BE2C (cell line): ENCODE data around the gene PPFIA4.

Experiments used
- DNase-seq: peaks from one replicate; pipeline ENCODE4 v3.0.0-alpha.2; 2020
- H3K27me3 ChIP-seq: fragments of 250-450 bp; sonication (Bioruptor Pico); 2 replicates; pipeline ENCODE4 v1.5.1; 2020; ENCODE audit warnings: mild to moderate bottlenecking
- H3K36me3 ChIP-seq: fragments of 250-450 bp; sonication (Bioruptor Pico); 2 replicates; pipeline ENCODE4 v1.5.1; 2020; ENCODE audit warnings: mild to moderate bottlenecking
- H3K4me1 ChIP-seq: fragments of 250-450 bp; sonication (Bioruptor Pico); 2 replicates; pipeline ENCODE4 v1.5.1; 2020
- H3K4me3 ChIP-seq: 2 replicates; pipeline ENCODE4 v1.5.1; 2011; ENCODE audit warnings: low read depth, low read length
- H3K9me3 ChIP-seq: fragments of 250-450 bp; sonication (Bioruptor Pico); 2 replicates; pipeline ENCODE4 v1.5.1; 2020
- TF ChIP-seq, protein P1 (sequence below): IDR thresholded peaks from 2 replicates; pipeline ENCODE4 v1.5.1; 2012; ENCODE audit warnings: mild to moderate bottlenecking, low read depth, low read length

The PPFIA4 gene

GRCh38 chr1:203056516-203056915 lies 30.2 kb downstream of the PPFIA4 start:
- no peaks in the 10 kb centered on the region for H3K27me3 ChIP-seq
- TF ChIP-seq, protein P1, sequence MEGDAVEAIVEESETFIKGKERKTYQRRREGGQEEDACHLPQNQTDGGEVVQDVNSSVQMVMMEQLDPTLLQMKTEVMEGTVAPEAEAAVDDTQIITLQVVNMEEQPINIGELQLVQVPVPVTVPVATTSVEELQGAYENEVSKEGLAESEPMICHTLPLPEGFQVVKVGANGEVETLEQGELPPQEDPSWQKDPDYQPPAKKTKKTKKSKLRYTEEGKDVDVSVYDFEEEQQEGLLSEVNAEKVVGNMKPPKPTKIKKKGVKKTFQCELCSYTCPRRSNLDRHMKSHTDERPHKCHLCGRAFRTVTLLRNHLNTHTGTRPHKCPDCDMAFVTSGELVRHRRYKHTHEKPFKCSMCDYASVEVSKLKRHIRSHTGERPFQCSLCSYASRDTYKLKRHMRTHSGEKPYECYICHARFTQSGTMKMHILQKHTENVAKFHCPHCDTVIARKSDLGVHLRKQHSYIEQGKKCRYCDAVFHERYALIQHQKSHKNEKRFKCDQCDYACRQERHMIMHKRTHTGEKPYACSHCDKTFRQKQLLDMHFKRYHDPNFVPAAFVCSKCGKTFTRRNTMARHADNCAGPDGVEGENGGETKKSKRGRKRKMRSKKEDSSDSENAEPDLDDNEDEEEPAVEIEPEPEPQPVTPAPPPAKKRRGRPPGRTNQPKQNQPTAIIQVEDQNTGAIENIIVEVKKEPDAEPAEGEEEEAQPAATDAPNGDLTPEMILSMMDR, result peak; percentile 30
- no peak overlapping the region for H3K4me3 ChIP-seq
- no peaks in the 10 kb centered on the region for H3K9me3 ChIP-seq
- no peaks in the 10 kb centered on the region for H3K36me3 ChIP-seq
- DNase-seq, result no peak
- peaks cover 24% of the 10 kb centered on the region for H3K4me1 ChIP-seq

DNA sequence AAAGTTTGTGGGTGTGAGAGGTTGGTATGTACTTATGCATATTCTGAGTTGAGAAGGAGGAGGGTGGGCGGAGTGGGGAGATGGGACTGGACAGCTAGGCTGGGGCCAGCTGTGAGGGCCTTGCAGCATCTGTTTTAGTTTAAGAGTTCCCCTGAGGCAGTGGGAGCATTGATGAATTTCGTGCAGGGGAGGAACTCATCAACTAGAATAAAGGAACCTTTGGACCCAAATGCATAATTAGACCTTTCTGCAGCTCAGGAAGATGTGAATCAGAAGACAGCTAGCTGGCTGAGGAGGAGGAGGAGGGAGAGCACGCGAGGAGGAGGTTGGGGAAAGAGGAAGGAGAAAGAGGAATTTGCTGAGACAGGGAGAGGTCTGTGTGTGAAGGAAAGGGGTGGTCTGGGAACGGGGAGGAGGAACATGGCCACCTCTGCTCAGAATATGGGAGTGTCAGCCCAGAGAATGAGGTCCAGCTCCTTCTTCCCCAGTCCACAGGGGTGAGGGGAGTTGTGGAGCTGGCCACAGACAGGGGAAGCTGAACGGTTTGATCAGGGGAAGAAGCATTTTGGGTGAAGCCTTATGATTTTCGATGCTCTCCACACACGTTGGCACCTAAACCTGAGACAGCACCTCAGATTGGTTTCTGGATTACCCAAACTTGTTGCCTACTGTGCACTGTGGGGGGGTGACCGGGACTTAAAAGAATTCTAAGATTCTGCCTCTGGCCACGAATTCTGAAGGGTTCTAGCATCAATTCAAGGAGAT lies 31.8 kb downstream of the PPFIA4 start:
- Histone ChIP-seq H3K9me3 (no peaks in the 10 kb centered on the region), H3K36me3 (no peaks in the 10 kb centered on the region), H3K27me3 (no peaks in the 10 kb centered on the region), H3K4me1 (peaks cover 15% of the 10 kb centered on the region), H3K4me3 (no peak overlapping the region)
- DNase-seq, result peak; percentile 54
- TF ChIP-seq, protein P1, result no peak

DNA sequence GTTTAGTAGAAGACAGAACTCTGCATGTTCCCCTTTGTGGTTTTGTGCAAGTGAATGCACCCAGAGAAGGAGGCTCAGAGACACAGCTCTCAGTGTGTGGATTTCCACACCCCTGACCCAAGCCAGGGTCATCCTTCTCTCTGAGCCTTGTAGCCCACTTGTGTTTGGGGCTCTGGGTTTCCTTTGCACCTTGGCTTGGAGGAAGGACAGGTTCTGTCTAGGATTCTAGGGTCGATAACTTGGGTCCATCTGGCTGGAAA lies 32.3 kb downstream of the PPFIA4 start:
- no peaks in the 10 kb centered on the region for H3K36me3 ChIP-seq
- no peaks in the 10 kb centered on the region for H3K9me3 ChIP-seq
- no peak overlapping the region for H3K4me3 ChIP-seq
- DNase-seq, result no peak
- H3K27me3 ChIP-seq, result no peaks in the 10 kb centered on the region
- TF ChIP-seq, protein P1, result no peak
- H3K4me1 ChIP-seq, result peaks cover 15% of the 10 kb centered on the region

GRCh38 chr1:203059485-203059884 lies 33.2 kb downstream of the PPFIA4 start:
- Histone ChIP-seq H3K4me3 (no peak overlapping the region), H3K27me3 (no peaks in the 10 kb centered on the region), H3K9me3 (no peaks in the 10 kb centered on the region), H3K4me1 (peaks cover 21% of the 10 kb centered on the region), H3K36me3 (no peaks in the 10 kb centered on the region)
- DNase-seq, result no peak
- TF ChIP-seq, protein P1, result no peak

- DNase-seq, result no peak
- Histone ChIP-seq H3K9me3 (no peaks in the 10 kb centered on the region), H3K4me3 (no peak overlapping the region), H3K36me3 (no peaks in the 10 kb centered on the region), H3K27me3 (no peaks in the 10 kb centered on the region), H3K4me1 (peaks cover 21% of the 10 kb centered on the region)
- TF ChIP-seq, protein P1, result no peak
These were observed 33.8 kb downstream of the PPFIA4 start for GRCh38 chr1:203060115-203060514.

GRCh38 chr1:203063287-203063686 lies 37.0 kb downstream of the PPFIA4 start:
- TF ChIP-seq, protein P1, result no peak
- peak; percentile 55 for DNase-seq
- H3K27me3 ChIP-seq, result no peaks in the 10 kb centered on the region
- H3K36me3 ChIP-seq, result no peaks in the 10 kb centered on the region
- H3K9me3 ChIP-seq, result no peaks in the 10 kb centered on the region
- H3K4me3 ChIP-seq, result no peak overlapping the region
- H3K4me1 ChIP-seq, result peaks cover 15% of the 10 kb centered on the region
